Testis (tissue), 3 donors: ENCODE data around the gene LAP3. TPM values are rescaled to one million over a fixed set of nuclear protein-coding genes. Genes with fewer than 3 reads are reported as not detected.

Source experiments
- DNase-seq: peaks from one replicate; pipeline ENCODE4 v3.0.0-alpha.2; 2019
- H3K27ac ChIP-seq, 2 donors: fragments of 200-600 bp; sonication (generic); one replicate each; pipeline ENCODE4 v1.5.1; 2019
- H3K27me3 ChIP-seq: fragments of 200-600 bp; sonication (generic); one replicate; pipeline ENCODE4 v1.5.1; 2019
- H3K36me3 ChIP-seq: fragments of 200-600 bp; sonication (generic); one replicate; pipeline ENCODE4 v1.5.1; 2017; ENCODE audit warnings: low read depth; ENCODE audit errors: missing control alignments
- H3K4me1 ChIP-seq: fragments of 200-600 bp; sonication (generic); one replicate; pipeline ENCODE4 v1.5.1; 2019
- H3K4me3 ChIP-seq, 2 donors: fragments of 200-600 bp; sonication (generic); one replicate each; pipeline ENCODE4 v1.5.1; 2017 to 2019
- H3K9me3 ChIP-seq: fragments of 200-600 bp; sonication (generic); one replicate; pipeline ENCODE4 v1.5.1; 2017
- CTCF ChIP-seq, 3 experiments: fragments of 450-650 bp in 2 of 3; fragments of 200-600 bp in 1 of 3; sonication (generic) in 1 of 3; IDR thresholded peaks; one replicate each; pipeline ENCODE4 v1.5.1; 2016 to 2019; ENCODE audit warnings: antibody characterized with exemption in 3 of 3, mild to moderate bottlenecking in 2 of 3, moderate library complexity in 1 of 3
- POLR2A ChIP-seq: fragments of 450-650 bp; IDR thresholded peaks from one replicate; pipeline ENCODE4 v1.6.1; 2017; ENCODE audit warnings: antibody characterized with exemption, mild to moderate bottlenecking, moderate library complexity
- WGBS, 2 donors: methylation state at CpG; one replicate each; pipeline ENCODE4 v1.1.5; 2018; 5-methylcytosine and 5-hydroxymethylcytosine counted together
- intact Hi-C: fragments of 100-400 bp; cut with DNase I; formaldehyde crosslinking; loops from one replicate; pipeline ENCODE4 v1.15.1; 2023; ENCODE audit warnings: low total_unique reads
- polyA plus RNA-seq: library from polyadenylated mRNA; stranded (reverse); fragments of 350-450 nt; fragmentation: Illumina TruSeq; extraction: RNeasy Lipid Tissue Mini Kit (QIAGEN cat#74804); gene quantifications from one replicate; pipeline ENCODE4 v1.2.3, GENCODE V29; 2014; ENCODE audit warnings: low read depth, low replicate concordance; ENCODE audit not compliant: insufficient read depth
- total RNA-seq, 2 donors: library from RNA; depleted of rRNA; stranded (reverse); fragments of >200 nt; gene quantifications; one replicate each; pipeline ENCODE4 v1.2.3, GENCODE V29; 2016

The LAP3 gene
- total and polyA plus RNA-seq, 3 donors from 2014 or later, result 98.9 to 108 (median 100) TPM

DNA sequence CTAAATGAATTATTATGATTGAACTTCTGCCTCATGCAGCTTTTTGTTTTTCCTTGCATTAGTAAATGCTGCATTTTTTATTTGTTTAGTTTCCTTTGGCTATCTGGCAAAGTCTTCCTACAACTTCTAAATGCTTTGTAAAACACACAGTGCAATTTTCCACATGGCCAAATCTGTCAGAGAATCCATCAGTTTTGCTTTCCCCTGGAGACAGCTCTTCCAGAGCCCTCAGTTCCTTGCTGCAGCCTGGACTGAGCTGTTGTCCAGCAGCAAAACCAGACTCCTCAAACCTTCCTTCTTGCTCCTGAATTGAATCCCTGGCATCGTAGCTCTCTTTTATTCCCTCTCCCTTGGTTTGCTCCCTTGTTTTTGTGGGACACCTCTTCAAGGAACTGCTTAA lies 80.1 kb downstream of the LAP3 start:
- TF ChIP-seq CTCF (IDR thresholded peaks at IDR 0.05), result no peak
- TF ChIP-seq POLR2A, result no peak
- intact Hi-C loops, result no loop called here
- Histone ChIP-seq H3K9me3 (no peaks in the 10 kb centered on the region), H3K27me3 (no peaks in the 10 kb centered on the region), H3K36me3 (no peaks in the 10 kb centered on the region), H3K4me1 (no peaks in the 10 kb centered on the region), H3K27ac (no peak overlapping the region), H3K4me3 (no peak overlapping the region)
- no peak for DNase-seq
- 82 to 88% methylated on average over 1 of the region's 1 CpG for WGBS, 2 donors

Other genes starting within 250 kb of the LAP3 start
- 10 to 100 TPM; 15.9 to 20.7 TPM for gene QDPR, start 65.1 kb upstream of the LAP3 start, total RNA-seq
- gene QDPR, start 65.1 kb upstream of the LAP3 start, polyA plus RNA-seq, result 31.7 TPM
- gene CLRN2, start 62.0 kb upstream of the LAP3 start, total RNA-seq, result not detected
- not detected for gene CLRN2, start 62.0 kb upstream of the LAP3 start, polyA plus RNA-seq
- 10 to 100 TPM; 22.8 to 27.3 TPM for gene MED28, start 37.4 kb downstream of the LAP3 start, total RNA-seq
- 51.7 TPM for gene MED28, start 37.4 kb downstream of the LAP3 start, polyA plus RNA-seq
- under 1 TPM; 0.08 to 0.19 TPM for gene FAM184B, start 204.4 kb downstream of the LAP3 start, total RNA-seq
- 0.26 TPM for gene FAM184B, start 204.4 kb downstream of the LAP3 start, polyA plus RNA-seq
- gene DCAF16, start 233.6 kb downstream of the LAP3 start, total RNA-seq, result 10 to 100 TPM; 42.6 to 48.0 TPM
- 30.5 TPM for gene DCAF16, start 233.6 kb downstream of the LAP3 start, polyA plus RNA-seq
- 10 to 100 TPM in 1 of 2 donors, 1 to 10 TPM in 1; 7.6 to 13.3 TPM for gene NCAPG, start 233.8 kb downstream of the LAP3 start, total RNA-seq
- gene NCAPG, start 233.8 kb downstream of the LAP3 start, polyA plus RNA-seq, result 12.5 TPM